Umbilical cord (tissue), 2 donors: Measurements from ENCODE around the gene STX16. TPM values are rescaled to one million over a fixed set of nuclear protein-coding genes. Genes with fewer than 3 reads are reported as not detected.
"Not testable (repeated sequence)": the region's sequence is repeated elsewhere in the genome, so short reads cannot be mapped to it uniquely, and the experiment has no call there.

Experiments used
- DNase-seq: peaks from one replicate; pipeline ENCODE4 v3.0.0-alpha.2; 2015; ENCODE audit warnings: low spot score
- total RNA-seq: library from RNA; depleted of rRNA; stranded (reverse); fragments of >200 nt; gene quantifications from one replicate; pipeline ENCODE4 v1.2.3, GENCODE V29; 2014; ENCODE audit warnings: low replicate concordance; ENCODE audit not compliant: insufficient read depth

STX16 gene
- total RNA-seq, 1 donor from 2014 or later, result 24.1 TPM

GRCh38 chr20:58636396-58636982 is 14.6 kb upstream of the STX16 start:
- DNase-seq, result no peak

DNA sequence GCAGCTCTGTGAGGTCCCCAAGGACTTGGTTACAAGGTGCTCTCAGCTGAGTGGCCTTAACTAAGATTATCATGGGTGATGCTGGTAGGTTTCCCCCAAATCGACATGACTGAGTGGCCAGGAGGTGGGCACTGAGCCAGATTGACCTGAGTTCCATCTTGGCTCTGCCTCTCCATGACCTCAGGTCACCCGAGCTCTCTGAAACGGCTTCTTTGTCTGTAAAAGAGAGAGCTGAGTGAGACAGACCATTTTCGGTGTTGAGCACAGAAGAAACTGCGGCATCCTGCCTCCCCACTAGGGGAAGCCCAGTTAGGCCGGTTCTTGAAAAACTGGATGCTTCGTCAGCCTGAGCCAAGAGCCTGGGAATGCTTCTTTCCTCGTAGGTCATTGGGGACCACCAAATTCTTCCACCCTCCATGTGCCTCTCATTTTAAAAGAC is 14.1 kb upstream of the STX16 start:
- DNase-seq, result no peak

DNA sequence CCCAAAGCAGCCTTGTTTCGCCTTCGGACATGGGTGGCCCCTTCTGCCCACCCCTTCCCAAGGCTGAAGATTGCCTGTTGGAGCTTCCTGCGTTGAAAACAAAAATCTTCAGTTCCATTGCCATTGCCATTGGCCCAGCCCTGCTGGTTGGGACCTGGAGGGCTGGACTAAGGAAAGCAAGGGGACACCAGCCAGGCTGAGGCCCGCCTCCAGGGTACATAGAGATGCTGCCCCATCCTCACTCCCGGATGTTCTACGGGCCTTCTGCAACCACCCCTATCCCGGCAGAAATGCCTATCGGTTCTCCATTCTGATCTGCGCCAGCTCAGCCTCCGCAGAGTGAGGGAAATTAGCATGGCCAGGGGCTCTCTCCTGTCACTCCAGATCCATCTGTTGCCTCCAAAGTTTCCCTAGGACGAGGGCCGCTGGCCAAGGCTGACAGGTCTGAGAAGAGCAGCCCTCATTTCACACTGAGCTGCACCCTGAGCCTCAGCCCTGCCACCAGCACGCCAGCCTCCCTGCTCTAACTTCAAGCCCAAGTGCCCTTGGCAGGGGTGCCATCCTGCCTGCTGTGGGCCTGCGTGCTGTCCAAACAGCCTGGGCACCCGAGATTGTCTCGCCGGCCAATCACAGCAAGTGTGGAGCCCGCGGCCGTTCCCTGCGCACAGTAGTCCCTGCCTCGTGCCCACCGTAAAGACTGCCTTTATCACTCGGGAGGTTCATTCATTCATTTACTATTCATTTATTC is 13.4 kb upstream of the STX16 start:
- no peak for DNase-seq

DNA sequence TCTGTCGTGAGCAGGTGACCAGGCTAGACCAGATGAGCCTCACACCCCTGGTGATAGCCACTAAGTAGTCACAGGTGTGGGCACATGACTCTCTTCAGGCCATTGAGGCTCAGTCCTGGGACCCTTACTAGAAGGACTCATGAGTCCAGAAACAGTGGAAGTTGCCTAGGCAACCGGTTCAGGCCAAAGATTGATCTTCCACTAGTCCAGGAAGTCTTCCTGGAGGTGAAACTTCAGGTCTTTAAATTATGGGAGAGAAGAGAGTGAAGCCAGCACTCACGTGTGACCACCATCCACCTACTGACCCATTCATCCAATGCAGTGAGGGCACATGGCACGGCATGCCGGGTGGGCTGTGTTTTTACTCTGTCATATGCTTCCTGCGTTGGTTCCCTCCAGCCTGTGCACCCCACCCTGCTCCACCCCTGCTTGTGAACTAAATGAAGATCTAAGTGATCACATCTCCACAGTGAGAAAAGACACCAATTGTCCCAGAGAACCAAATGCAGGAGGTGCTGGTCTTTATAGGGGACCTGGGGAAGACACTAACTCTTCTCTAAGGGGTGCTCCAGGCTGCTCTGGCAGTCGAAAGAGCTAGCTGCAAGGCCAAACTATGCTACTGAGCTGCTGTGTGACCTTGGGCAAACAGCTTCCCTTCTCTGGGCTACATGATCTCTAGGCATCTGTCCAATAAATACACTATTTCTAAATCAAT is 12.5 kb upstream of the STX16 start:
- no peak for DNase-seq

- no peak for DNase-seq
Measured at GRCh38 chr20:58639182-58640146, 11.6 kb upstream of the STX16 start.

- no peak for DNase-seq
Measured at GRCh38 chr20:58640446-58640845, 10.6 kb upstream of the STX16 start.

- DNase-seq, result no peak
Measured at GRCh38 chr20:58642441-58642840, 8.6 kb upstream of the STX16 start.

GRCh38 chr20:58642896-58643295 is 8.2 kb upstream of the STX16 start:
- not testable (repeated sequence) for DNase-seq

- no peak for DNase-seq
Measured at GRCh38 chr20:58645412-58645968, 5.6 kb upstream of the STX16 start.

GRCh38 chr20:58646257-58646656 is 4.8 kb upstream of the STX16 start:
- DNase-seq, result no peak

DNA sequence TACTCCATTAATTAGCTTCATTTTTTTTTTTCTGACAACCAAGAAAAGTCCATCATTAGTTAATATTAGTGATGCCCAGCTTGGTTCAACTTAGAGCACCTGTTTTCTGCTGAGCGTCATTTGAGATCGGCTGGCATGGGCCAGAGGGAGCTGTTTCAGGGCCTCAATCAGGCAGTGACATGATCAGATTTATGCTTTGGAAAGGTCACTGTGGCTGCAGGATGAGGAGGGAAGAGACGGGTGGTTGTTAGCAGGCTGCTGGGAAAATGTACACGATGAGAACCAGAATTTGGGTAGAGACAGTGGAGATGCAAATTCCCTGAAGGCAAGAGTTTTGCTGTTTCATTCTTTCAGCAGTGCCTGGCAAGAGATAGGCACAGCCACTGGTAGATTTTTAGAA is 4.4 kb upstream of the STX16 start:
- DNase-seq, result no peak

GRCh38 chr20:58647162-58647795 is 3.8 kb upstream of the STX16 start:
- DNase-seq, result no peak

DNA sequence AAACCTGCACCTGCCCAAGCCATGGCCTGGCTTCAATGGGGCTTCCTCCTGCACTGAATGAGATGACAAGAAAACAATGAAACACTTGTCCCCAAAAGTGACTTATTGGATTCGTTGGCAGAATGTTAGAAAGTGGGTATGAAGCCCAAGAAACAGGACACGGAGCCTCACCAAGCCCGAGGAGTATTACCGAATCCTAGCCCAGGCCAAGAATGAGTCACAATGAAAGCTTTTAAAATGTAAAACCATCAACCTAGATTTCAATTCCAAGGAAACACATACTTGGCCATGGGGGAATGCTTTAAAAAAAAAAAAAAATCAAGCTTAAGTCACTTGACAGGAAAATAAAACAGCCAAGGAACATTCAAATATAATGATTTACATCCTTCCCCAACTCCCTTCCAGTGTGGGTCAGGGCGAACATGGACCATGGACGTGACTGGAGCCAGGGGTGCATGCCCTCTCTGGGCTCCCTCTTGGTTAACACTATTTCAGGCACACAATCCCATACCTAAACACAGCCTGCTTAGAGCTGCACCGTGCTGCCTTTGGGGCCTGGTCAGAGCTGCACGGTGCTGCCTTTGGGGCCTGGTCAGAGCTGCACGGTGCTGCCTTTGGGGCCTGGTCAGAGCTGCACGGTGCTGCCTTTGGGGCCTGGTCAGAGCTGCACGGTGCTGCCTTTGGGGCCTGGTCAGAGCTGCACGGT is 3.1 kb upstream of the STX16 start:
- DNase-seq, result peak; percentile 86

DNA sequence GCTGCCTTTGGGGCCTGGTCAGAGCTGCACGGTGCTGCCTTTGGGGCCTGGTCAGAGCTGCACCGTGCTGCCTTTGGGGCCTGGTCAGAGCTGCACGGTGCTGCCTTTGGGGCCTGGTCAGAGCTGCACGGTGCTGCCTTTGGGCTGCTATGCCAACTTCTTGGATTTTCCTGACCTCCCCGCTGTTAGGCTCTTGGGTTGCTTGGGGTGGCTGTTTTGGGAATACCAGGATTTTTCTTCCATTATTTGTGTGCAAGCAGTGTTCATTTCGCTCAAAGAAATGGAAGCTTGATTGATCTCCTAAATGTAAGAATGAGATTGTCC is 2.6 kb upstream of the STX16 start:
- not testable (repeated sequence) for DNase-seq

DNA sequence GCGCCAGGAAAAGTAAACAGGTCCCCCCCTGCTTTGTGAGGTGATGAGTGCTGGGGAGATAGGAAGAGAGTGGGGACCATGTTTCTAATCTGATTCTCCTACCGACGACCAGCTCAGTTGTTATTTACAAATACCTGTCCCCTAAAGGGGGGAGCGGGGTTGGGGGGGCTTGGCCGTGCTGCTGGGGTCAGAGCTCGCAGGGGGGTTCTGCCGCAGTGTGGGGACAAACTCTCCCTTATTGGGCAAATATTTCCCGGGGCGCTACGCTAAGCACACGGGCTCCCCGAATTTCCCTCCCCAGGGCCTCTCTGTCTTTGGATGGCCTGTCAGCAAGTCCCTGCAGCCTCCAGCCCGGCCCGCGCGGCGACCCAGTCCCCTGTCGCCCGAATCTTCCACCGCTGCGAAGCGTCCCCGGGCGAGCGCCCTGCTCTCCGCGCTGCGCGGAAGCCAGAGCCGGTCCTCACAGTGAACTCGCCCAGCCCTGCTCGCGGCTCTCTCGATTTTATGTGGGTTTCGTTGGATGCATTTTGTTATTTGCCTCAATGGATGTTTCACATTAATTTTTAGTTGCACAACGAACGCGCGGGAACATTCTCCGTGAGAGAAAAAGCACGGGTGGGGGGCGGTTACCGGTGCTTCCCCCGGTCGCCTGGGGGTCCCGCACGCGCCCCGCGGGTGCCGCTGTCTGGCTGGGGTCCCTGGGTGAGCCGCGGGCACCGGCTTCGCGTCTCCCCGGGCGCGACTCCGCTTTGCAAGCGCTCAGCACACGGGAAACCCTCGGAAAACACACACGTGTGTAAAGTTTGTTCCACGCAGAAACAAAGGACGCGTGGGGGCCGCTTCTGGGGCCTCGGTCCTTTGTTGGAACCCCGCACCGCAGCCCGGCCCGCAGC is 1.5 kb upstream of the STX16 start:
- DNase-seq, result no peak

DNA sequence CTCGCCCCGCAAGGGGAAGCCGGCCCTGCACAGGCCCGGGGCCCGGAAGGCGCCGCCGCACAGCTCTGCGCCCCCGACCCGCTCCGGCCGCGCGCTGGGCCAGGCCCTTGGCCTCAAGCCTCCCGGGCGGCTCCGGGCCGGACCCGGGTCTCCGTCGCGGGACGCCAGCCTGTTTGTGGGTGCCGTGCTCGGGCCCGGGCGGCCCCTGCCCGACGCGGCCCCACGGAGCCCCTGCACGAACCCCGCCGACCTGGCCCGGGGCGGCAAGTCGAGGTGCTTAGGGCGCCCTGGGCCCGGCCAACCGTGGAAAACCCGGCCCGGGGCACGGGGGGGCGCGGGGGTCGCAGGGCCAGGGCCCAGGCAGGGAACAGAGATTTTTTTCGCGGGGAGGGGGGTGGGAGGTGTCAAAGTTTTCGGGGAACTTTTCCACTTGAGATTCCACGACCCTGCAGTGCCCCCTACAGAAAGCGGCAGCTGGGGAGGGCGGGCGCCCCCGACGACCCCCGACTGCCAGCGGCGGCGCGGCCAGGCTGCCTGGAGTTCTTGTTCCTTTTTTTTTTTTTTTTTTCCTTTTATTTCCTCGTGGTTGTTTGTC is 805 bp upstream of the STX16 start:
- no peak for DNase-seq

GRCh38 chr20:58651559-58651945 is 469 bp downstream of the STX16 start:
- peak; percentile 80 for DNase-seq

- DNase-seq, result peak; percentile 75
Measured at GRCh38 chr20:58651946-58652605, 993 bp downstream of the STX16 start.
